Inflammatory macrophage treated with lipopolysaccharide for 1 hour (primary cell): ENCODE data around the gene WWC1.
"Not testable (repeated sequence)": the region's sequence is repeated elsewhere in the genome, so short reads cannot be mapped to it uniquely, and the experiment has no call there.

Experiments
- DNase-seq, 2 donors: peaks; one replicate each; pipeline ENCODE4 v3.0.0-alpha.2; 2020 to 2022

The WWC1 gene

GRCh38 chr5:168286863-168287262 is 4.6 kb upstream of the WWC1 start:
- DNase-seq: not testable (repeated sequence)

DNA sequence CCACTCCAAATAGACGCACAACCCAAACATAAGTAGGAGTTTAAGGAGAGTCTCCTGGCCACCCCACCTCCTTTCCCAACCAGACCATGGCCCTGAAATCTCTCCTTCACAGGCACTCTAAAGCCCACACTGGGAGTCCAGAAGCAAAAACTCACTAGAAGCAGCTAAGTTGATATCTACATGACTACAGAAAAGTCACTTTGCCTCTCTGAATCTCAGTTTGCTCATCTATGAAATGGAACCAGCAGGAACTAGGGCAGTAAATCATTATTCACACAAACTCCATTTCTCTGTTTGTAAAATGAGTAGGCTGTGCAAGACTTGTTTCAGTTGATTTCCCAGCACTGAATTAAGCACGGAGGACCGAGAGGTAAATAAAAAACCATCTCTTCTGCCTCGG is 4.1 kb upstream of the WWC1 start:
- DNase-seq: no peak

GRCh38 chr5:168288349-168289245 is 2.8 kb upstream of the WWC1 start:
- DNase-seq: no peak

- no peak for DNase-seq
Observed at GRCh38 chr5:168290902-168291341, 523 bp upstream of the WWC1 start.

- no peak for DNase-seq
Observed at GRCh38 chr5:168291964-168292785, 730 bp downstream of the WWC1 start.

GRCh38 chr5:168292786-168293696 is 1.6 kb downstream of the WWC1 start:
- no peak for DNase-seq

- DNase-seq: no peak
Observed at GRCh38 chr5:168295574-168296201, 4.2 kb downstream of the WWC1 start.

DNA sequence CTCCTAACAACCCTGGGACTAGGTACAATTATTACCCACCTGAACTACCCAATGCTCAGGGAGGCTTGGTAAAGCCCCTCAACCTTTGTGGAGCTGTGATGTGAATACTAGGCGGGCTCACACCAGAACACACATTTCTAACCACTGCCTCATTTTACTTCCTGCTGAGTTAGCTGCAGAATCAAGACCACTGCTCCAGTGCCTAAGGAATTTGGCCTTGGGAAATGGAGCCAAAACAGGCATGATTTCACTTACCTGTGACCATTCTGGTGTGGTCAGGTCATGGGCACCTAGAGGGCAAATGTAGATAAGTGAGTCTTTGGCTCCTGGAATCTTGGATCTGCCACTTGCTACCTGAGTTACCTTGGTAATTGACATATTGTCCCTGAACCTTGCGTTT is 5.2 kb downstream of the WWC1 start:
- DNase-seq: no peak

DNA sequence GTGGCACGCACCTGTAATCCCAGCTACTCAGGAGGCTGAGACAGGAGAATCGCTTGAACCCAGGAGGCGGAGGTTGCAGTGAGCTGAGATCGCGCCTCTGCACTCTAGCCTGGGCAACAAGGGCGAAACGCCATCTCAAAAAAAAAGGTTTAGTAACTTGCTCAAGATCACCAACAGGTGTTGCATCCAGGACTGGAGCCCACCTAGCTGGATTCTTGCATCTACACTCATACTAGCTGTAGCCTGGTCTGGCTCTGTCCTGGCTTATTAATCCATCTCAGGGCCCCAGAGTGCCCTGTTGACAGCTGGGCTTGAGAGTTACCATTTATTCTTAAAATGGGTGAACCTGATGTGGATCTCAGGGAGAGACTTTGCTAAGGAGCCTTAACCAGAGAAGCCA is 7.5 kb downstream of the WWC1 start:
- DNase-seq: no peak

DNA sequence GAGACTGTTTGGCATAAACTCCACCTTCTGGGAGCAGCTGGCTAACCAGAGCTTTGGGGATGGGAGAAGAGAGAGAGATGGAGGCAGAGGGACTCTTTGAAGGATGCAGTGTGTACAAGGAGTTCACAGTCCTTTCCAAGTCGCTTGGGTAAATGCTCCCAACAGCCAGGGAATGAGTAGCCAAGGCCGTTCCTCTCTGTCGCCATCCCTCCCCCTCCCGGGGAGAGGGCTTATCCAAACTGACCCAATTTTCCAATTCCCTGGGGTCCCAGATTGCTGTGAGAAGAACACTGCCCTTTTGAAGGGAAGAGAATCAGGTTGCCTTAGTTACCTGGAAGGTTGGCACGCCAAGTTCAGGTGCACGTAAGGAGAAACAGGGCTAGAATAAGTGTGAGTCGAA is 7.9 kb downstream of the WWC1 start:
- no peak for DNase-seq

DNA sequence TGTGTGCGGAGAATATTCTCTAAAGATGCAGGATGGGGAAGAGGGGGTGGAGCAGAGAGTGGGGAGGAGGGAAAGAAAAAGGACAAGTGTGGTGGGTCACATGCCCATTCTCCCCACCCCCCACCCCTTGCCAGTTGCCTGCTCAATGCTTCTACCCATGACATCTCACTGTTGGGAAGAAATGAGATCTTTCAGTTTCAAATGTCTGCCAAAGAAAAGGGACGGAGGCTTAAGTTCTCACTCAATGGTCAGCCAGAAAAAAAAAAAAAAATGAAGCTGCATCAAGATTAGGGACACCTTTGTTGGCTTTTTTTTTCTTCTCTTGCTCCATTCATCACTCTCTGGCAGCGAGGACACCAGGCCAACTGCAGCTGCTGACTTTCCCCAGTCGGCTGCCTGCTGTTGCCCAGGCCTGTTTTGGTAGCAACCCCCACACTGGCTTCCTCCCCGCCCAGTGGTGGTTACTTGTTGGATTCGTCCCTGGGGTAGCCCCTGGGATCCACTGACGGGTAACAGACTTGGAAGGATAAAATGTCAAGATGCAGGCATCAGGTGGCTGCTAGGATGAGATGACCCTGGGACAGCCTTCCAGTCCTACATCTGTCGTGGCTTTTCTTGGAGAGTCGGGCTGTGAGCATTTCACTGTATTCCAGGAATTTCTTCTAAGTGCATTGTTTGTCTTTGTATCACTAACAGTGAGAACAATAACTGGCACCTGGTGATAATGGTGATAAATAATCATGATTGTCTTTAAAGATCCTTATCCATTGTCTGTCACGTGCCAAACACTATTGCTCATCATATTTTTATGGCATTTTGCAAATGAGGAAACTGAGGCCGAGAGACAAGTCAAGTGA is 9.1 kb downstream of the WWC1 start:
- DNase-seq: no peak

- no peak for DNase-seq
Observed at GRCh38 chr5:168301593-168302390, 10.3 kb downstream of the WWC1 start.

- DNase-seq: no peak
Observed at GRCh38 chr5:168302785-168303184, 11.3 kb downstream of the WWC1 start.

DNA sequence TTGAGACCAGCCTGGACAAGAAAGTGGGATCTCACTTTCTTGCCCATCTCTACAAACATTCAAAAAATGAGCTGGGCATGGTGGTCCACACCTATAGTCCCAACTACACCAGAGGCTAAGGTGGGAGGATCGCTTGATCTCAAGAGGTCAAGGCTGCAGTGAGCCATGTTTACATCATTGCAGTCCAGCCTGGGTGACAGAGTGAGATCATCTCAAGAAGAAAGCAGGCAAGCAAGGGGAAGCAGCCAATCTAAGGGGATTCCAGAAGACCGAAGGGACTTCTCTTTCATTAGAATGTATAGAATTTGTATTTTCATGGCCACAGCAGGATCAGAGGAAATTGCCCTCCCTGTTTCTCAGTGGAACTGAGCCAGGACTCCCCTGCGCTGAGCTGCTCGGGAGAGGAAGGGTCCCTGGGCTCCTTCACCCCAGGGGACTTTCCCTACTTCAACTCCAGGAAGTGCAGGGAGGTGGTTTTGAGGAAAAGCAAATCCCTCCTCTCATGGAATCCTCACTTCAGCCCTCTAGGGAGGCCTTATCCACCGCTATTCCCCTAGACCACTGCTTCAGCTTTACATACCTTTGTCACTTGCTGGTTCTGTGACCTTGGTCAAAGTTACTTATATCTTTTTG is 12.1 kb downstream of the WWC1 start:
- DNase-seq: peak in 1 of 2 donors; percentile 12

DNA sequence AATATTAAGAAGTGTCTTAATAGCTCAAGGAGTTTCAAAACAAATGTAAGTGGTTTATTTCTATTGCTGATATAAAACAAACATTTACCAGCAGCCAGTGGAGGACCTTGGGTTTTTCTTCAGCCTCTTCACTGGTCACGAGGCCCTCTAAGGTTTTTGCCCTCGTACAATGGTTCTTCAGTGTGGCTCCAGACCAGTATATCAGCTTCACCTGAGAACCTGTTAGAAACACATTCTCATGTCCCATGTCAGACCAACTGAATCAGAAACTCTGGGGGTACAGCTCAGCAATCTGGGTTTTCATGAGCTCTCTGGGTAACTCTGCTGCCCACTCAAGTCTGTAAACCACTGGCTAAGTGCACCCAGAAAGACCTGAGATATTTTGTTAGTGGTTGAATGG is 12.9 kb downstream of the WWC1 start:
- no peak for DNase-seq

DNA sequence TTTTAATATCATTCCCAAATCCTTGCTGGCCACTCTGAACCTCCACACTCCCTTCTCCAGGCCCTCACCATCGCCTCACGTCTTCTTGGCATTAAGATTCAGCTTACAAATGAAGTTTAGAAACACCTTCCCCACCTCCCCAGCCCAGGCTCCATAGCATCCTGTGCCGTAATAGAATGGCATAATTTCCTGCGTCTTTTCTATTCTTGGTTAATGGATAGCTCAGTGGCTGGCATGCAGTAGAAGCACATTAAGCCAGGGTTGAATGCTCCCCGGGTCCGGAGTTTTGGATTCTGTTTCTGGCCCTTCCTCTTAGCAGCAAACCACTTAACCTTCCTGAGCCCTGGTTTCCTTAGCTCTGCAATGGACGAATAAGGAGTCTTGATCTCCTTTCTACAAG is 13.8 kb downstream of the WWC1 start:
- DNase-seq: no peak

DNA sequence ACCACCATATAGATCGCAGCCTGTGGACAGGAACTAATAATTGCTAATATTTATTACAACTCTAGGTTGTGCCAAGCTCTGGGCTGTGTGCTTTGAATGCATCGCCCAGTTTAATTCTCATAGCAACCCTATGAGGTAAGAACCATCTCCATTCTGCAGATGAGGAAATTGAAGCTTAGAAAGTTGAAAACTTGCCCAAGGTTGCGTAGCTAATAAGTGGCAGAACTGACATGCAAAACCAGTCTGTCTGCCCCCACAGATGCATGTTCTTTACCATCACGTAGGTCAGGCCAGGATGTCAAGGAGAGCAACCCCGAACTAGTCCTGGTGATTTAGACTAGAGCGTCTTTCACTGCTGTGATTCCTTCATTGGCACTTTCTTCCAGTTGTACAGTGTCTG is 15.6 kb downstream of the WWC1 start:
- DNase-seq: no peak

DNA sequence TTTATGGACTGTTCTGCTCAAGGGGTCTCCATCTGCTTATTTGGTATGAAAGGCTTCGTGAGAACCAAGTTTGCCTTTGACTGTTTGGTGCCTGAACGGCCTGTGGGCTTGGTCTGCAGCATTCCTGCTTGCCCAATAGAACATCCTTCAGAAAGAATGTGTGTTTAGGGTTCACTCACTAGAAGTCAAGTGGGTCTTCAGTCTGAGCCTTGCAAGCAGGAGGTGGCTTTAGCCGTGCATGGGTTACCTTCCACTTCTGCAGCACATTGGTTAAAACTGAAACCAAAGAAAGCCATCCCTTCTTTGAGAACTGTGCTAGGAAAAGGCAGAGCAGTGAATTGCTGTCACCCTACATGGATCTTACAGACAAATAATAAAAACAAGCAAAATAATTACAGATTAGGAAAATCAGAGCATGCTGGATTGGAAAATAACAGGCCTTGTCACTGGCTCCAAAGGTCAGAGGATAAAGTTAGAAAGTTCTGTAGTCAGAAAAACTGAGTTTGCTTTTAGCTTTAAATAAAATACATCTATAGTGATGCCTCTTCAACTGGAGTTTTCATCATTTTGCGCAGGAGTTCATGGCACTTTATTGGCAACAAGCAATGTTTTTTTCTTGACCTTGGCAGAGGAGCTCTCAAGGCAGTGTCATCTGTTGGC is 16.6 kb downstream of the WWC1 start:
- no peak for DNase-seq

GRCh38 chr5:168308976-168309598 is 17.6 kb downstream of the WWC1 start:
- DNase-seq: no peak
